Progenitor cell of endocrine pancreas (in vitro differentiated cells): ENCODE data around the gene VPS45. TPM values are rescaled to one million over a fixed set of nuclear protein-coding genes. Genes with fewer than 3 reads are reported as not detected.
A peak's percentile ranks its signal among the peaks of the same experiment; 100 is the strongest.

Source experiments
- DNase-seq: peaks from one replicate; pipeline ENCODE4 v3.0.0; 2021; ENCODE audit warnings: low spot score; ENCODE audit not compliant: unreplicated experiment
- H3K27ac Mint-ChIP-seq: 2 replicates; pipeline ENCODE4 v1.8.0; 2021; ENCODE audit warnings: mild to moderate bottlenecking, moderate library complexity, mixed read lengths
- H3K27me3 Mint-ChIP-seq: 2 replicates; pipeline ENCODE4 v1.8.0; 2021; ENCODE audit warnings: mixed read lengths
- H3K36me3 Mint-ChIP-seq: 2 replicates; pipeline ENCODE4 v1.8.0; 2022; ENCODE audit warnings: mixed read lengths; ENCODE audit not compliant: insufficient read depth
- H3K4me1 Mint-ChIP-seq: 2 replicates; pipeline ENCODE4 v1.8.0; 2021; ENCODE audit warnings: low read depth, mixed read lengths
- H3K4me3 Mint-ChIP-seq: 2 replicates; pipeline ENCODE4 v1.8.0; 2021; ENCODE audit warnings: low read depth, mild to moderate bottlenecking, moderate library complexity, mixed read lengths
- H3K9me3 Mint-ChIP-seq: 2 replicates; pipeline ENCODE4 v1.8.0; 2021; ENCODE audit warnings: low read depth, mixed read lengths
- CTCF ChIP-seq: fragments of 200-600 bp; sonication (generic); IDR thresholded peaks from one replicate; pipeline ENCODE4 v1.5.0; 2021; ENCODE audit warnings: antibody characterized with exemption, mild to moderate bottlenecking; ENCODE audit not compliant: unreplicated experiment
- long read RNA-seq: library from polyadenylated mRNA; unstranded; transcript quantifications from one replicate; pipeline ENCODE4 v2.0.0, GENCODE V29; 2020
- total RNA-seq: library from RNA; stranded (reverse); gene quantifications from 2 replicates; pipeline ENCODE4 v1.2.1, GENCODE V29; 2021

VPS45 gene
- total RNA-seq, result 53.0 and 58.1 TPM in 2 replicates
- long read RNA-seq, transcript VPS45-202 (15 exons, 2,790 nt), result major isoform, 143 of 195 reads
- long read RNA-seq, partial matches to known transcripts, result 16 of 195 reads
- long read RNA-seq, other reads (novel, unspliced or antisense), result 27 of 195 reads

- Mint-ChIP-seq H3K27me3 (no peaks in the 10 kb centered on the region), H3K4me1 (peaks cover 21% of the 10 kb centered on the region), H3K4me3 (peak within 1 kb of the TSS; percentile 96), H3K9me3 (no peaks in the 10 kb centered on the region), H3K27ac (peak within 1 kb of the TSS; percentile 100), H3K36me3 (peaks cover 7% of the 10 kb centered on the region)
- peak; percentile 75 for DNase-seq
- peak; percentile 12 for TF ChIP-seq CTCF
Measured at GRCh38 chr1:150067184-150068108, at the start of gene VPS45. TSS of gene VPS45 (plus strand) at chr1:150067776. CDS start at chr1:150067858, 82 bp downstream.

GRCh38 chr1:150018165-150018564 is 49.4 kb upstream of the VPS45 start:
- Mint-ChIP-seq H3K9me3 (no peaks in the 10 kb centered on the region), H3K4me3 (no peak overlapping the region), H3K4me1 (peaks cover 23% of the 10 kb centered on the region), H3K27ac (no peak overlapping the region), H3K36me3 (no peaks in the 10 kb centered on the region), H3K27me3 (no peaks in the 10 kb centered on the region)
- no peak for DNase-seq
- no peak for TF ChIP-seq CTCF

GRCh38 chr1:150020711-150021110 is 46.9 kb upstream of the VPS45 start:
- no peak for TF ChIP-seq CTCF
- Mint-ChIP-seq H3K4me3 (no peak overlapping the region), H3K36me3 (peaks cover 2% of the 10 kb centered on the region), H3K27ac (peak overlapping the region; percentile 88), H3K27me3 (no peaks in the 10 kb centered on the region), H3K9me3 (no peaks in the 10 kb centered on the region), H3K4me1 (peaks cover 20% of the 10 kb centered on the region)
- no peak for DNase-seq

GRCh38 chr1:150021191-150021694 is 46.3 kb upstream of the VPS45 start:
- Mint-ChIP-seq H3K9me3 (no peaks in the 10 kb centered on the region), H3K4me3 (no peak overlapping the region), H3K27me3 (no peaks in the 10 kb centered on the region), H3K27ac (peak overlapping the region; percentile 88), H3K36me3 (peaks cover 2% of the 10 kb centered on the region), H3K4me1 (peaks cover 20% of the 10 kb centered on the region)
- no peak for TF ChIP-seq CTCF
- no peak for DNase-seq

- DNase-seq, result no peak
- no peaks in the 10 kb centered on the region for H3K27me3 Mint-ChIP-seq
- no peak overlapping the region for H3K4me3 Mint-ChIP-seq
- peaks cover 2% of the 10 kb centered on the region for H3K36me3 Mint-ChIP-seq
- H3K4me1 Mint-ChIP-seq, result peaks cover 17% of the 10 kb centered on the region
- peak overlapping the region; percentile 53 for H3K27ac Mint-ChIP-seq
- no peak for TF ChIP-seq CTCF
- no peaks in the 10 kb centered on the region for H3K9me3 Mint-ChIP-seq
Measured at GRCh38 chr1:150022357-150022756, 45.2 kb upstream of the VPS45 start.
